Nephron progenitor cell (in vitro differentiated cells): ENCODE results near the gene ATXN2.

ENCODE experiments used
- DNase-seq: peaks from one replicate; pipeline ENCODE4 v3.0.0; 2021
- H3K27ac Mint-ChIP-seq: 2 replicates; pipeline ENCODE4 v1.8.0; 2021; ENCODE audit warnings: mild to moderate bottlenecking, moderate library complexity, mixed read lengths
- H3K27me3 Mint-ChIP-seq: 2 replicates; pipeline ENCODE4 v1.8.0; 2021; ENCODE audit warnings: mild to moderate bottlenecking, low read depth, mixed read lengths; ENCODE audit not compliant: poor library complexity
- H3K36me3 Mint-ChIP-seq: 2 replicates; pipeline ENCODE4 v1.8.0; 2021; ENCODE audit warnings: low read depth, mixed read lengths
- H3K4me1 Mint-ChIP-seq: 2 replicates; pipeline ENCODE4 v1.8.0; 2021; ENCODE audit warnings: mixed read lengths
- H3K4me3 Mint-ChIP-seq: 2 replicates; pipeline ENCODE4 v1.8.0; 2021; ENCODE audit warnings: mild to moderate bottlenecking, moderate library complexity, mixed read lengths
- H3K9me3 Mint-ChIP-seq: 2 replicates; pipeline ENCODE4 v1.8.0; 2021; ENCODE audit warnings: mild to moderate bottlenecking, moderate library complexity, mixed read lengths
- TF ChIP-seq, protein P1 (sequence below): fragments of 200-600 bp; sonication (generic); IDR thresholded peaks from 2 replicates; pipeline ENCODE4 v1.5.0; 2021; ENCODE audit warnings: antibody characterized with exemption

Gene ATXN2

DNA sequence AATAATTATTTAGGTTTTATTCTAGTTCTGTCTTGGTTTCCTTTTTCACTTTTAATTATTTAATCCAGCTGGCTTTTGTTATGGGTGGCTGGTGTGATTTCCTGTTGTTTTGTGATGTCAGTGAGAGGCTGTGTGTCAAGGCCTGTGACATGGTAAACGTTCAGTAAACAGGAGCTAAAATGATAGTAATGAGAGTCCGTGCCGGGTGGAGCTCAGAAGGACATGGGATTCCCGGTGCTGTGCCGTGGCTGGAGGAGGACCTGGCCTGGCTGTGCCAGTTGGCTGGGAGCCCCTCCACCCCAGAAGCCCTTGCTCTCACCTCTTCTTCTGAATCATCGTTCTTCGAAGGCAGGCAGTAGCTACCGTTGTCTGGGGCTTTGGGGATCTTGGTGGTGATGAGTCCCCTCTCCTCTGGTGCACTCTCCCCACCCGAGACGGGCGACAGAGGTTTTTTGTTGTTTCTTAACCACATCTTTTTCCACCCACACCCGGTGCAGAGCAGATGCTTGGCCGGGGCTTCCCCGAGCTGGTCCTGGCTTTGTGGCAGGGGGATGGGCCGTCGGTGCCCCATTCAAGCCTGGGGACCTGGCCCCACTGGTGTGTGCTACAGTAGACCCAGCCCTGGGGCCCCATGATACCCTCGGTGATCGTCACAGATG, 164.3 kb downstream of the ATXN2 start:
- Mint-ChIP-seq H3K36me3 (peaks cover 5% of the 10 kb centered on the region), H3K9me3 (no peaks in the 10 kb centered on the region), H3K27ac (peak overlapping the region; percentile 92), H3K4me3 (no peak overlapping the region), H3K27me3 (no peaks in the 10 kb centered on the region), H3K4me1 (peaks cover 47% of the 10 kb centered on the region)
- TF ChIP-seq, protein P1, sequence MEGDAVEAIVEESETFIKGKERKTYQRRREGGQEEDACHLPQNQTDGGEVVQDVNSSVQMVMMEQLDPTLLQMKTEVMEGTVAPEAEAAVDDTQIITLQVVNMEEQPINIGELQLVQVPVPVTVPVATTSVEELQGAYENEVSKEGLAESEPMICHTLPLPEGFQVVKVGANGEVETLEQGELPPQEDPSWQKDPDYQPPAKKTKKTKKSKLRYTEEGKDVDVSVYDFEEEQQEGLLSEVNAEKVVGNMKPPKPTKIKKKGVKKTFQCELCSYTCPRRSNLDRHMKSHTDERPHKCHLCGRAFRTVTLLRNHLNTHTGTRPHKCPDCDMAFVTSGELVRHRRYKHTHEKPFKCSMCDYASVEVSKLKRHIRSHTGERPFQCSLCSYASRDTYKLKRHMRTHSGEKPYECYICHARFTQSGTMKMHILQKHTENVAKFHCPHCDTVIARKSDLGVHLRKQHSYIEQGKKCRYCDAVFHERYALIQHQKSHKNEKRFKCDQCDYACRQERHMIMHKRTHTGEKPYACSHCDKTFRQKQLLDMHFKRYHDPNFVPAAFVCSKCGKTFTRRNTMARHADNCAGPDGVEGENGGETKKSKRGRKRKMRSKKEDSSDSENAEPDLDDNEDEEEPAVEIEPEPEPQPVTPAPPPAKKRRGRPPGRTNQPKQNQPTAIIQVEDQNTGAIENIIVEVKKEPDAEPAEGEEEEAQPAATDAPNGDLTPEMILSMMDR = no peak
- DNase-seq = no peak

DNA sequence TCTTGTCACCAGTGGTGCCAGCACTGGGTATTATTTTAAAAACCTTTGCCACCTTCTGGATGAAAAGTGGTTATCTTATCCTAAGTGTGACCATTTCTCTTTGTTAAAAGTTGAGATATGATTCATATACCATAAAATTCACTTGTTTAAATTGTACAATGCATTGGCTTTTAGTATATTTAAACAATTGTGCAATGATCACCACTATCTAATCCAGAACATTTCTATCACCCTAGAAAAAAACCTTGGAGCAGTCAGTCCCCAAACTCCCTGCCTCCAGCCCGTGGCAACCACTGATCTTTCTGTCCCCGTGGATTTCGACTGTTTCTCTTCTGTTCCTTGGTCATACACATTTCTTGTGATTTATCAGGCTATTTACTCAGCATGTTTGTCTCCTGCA, 165.1 kb downstream of the ATXN2 start:
- no peak for DNase-seq
- Mint-ChIP-seq H3K27ac (peak overlapping the region; percentile 92), H3K4me3 (no peak overlapping the region)

DNA sequence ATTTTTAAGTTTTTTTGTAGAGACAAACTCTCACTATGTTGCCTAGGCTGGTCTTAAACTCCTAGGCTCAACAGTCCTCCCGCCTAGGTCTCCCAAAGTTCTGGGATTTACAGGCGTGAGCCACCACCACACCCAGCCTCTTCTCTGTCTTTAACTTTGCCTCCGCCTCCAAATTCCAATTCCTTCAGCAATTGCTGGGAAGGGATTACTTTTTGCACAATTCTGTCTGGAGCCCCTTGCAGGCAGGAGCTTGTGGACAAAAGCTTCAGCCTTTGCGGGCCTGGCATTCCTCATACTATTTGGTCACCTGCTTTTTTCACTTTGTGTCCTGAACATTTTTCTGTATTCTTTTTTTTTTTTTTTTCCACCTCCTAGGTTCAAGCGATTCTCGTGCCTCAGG, 167.3 kb downstream of the ATXN2 start:
- DNase-seq = no peak
- Mint-ChIP-seq H3K4me1 (peaks cover 39% of the 10 kb centered on the region), H3K9me3 (no peaks in the 10 kb centered on the region), H3K27ac (peak overlapping the region; percentile 36), H3K36me3 (no peaks in the 10 kb centered on the region), H3K4me3 (no peak overlapping the region), H3K27me3 (no peaks in the 10 kb centered on the region)
- TF ChIP-seq, protein P1 = no peak

More for the DNA sequence above, 165.1 kb downstream of the ATXN2 start:
- TF ChIP-seq, protein P1 = no peak
- Mint-ChIP-seq H3K27me3 (no peaks in the 10 kb centered on the region), H3K4me1 (peaks cover 46% of the 10 kb centered on the region), H3K9me3 (no peaks in the 10 kb centered on the region), H3K36me3 (peaks cover 5% of the 10 kb centered on the region)

DNA sequence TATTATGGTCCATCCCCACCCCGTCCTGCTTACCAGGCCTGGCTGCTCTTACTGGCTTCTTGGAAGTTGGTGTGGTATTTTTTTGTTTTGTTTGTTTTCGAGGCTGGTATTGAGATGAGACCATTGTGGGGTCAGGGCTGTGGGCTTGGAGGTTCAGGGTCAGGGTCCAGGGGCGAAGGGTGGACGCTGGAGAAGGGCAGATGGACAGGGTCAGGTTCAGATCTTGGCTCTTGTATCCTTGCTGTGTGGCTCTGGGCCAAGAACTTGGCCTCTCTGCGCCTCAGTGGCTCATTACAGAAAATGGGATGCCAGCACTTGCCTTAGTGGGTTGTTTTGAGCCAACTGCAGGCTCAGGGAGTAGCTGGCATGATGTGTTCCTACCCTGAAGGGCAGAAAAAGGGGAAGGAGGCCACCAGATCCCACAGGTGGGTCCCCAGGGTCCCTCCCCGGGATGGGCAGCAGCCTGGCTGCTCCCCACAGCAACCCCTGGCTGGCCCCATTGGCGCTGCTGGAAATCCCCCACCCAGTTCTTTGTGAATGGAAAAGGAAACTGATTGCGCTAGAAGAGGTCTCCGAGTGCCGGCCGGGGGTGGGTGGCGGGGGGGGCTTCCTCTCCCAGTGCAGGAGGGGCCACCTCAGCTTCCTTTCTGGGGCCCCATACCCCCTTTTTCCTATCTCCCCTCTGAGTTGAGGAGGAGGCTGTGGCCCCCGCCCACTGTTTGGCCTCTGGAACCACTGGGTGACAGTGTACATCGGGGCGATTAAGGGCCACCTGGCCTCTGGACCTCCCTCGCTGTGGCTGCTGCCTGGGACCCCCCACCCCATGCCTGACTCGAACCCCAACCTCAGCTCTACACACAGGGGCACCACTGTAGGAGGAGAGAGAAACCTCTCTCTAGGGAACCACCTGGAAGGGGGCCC, 168.4 kb downstream of the ATXN2 start:
- Mint-ChIP-seq H3K4me3 (no peak overlapping the region), H3K27me3 (no peaks in the 10 kb centered on the region), H3K36me3 (no peaks in the 10 kb centered on the region), H3K9me3 (no peaks in the 10 kb centered on the region), H3K27ac (peak overlapping the region; percentile 36), H3K4me1 (peaks cover 39% of the 10 kb centered on the region)
- no peak for DNase-seq
- TF ChIP-seq, protein P1 = no peak

DNA sequence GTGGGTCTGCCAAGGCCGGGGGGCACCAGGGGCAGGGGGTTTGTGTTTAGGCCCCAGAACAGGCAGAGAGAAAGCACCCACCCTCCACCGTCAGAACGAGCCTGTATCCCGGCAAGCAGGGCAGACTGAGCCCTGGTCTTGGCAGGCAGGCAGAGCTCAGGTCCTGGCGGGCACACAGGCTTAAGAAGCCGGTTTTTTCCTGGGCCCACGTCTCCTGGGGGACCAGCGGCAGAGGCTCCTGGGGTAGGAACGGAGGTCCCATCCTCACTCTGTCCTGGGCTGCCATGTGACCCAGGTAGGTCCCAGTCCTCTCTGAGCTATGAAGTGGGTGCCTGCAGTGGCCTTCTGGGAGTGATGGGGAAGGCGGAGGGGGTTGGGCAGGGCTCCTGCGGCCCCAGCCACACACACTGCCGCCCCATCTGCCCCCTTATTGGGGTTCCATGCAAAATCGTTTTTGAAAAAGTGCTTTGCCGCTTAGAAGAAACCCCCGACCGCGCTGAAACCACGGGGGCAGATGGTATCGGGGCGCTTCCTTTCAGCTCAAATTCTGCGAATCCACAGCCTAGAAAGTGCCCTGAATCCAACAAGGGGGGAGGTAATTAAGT, 169.2 kb downstream of the ATXN2 start:
- H3K4me3 Mint-ChIP-seq = no peak overlapping the region
- H3K4me1 Mint-ChIP-seq = peaks cover 39% of the 10 kb centered on the region
- no peak for DNase-seq
- H3K9me3 Mint-ChIP-seq = no peaks in the 10 kb centered on the region
- TF ChIP-seq, protein P1 = no peak
- no peak overlapping the region for H3K27ac Mint-ChIP-seq
- no peaks in the 10 kb centered on the region for H3K27me3 Mint-ChIP-seq
- H3K36me3 Mint-ChIP-seq = no peaks in the 10 kb centered on the region
